ENCODE results near the gene TMEM100. TPM values are rescaled to one million over a fixed set of nuclear protein-coding genes. Genes with fewer than 3 reads are reported as not detected.
A peak's percentile ranks its signal among the peaks of the same experiment; 100 is the strongest.

TMEM100 gene
- total RNA-seq, 1 donor: 0.36 TPM

GRCh38 chr17:55708175-55708974 is 14.3 kb downstream of the TMEM100 start:
- H3K9me3 ChIP-seq (ENCODE audit: low read depth, low read length): no peaks in the 10 kb centered on the region
- no peak for TF ChIP-seq CTCF (IDR thresholded peaks at IDR 0.05; ENCODE audit: extremely low read depth, low read depth, low read length)
- DNase-seq (ENCODE audit: insufficient read length, low spot score, missing footprints): no peak
- H3K4me3 ChIP-seq (ENCODE audit: insufficient read depth, low read length): no peak overlapping the region
- no peaks in the 10 kb centered on the region for H4K20me1 ChIP-seq (ENCODE audit: insufficient read depth, low read length)
- H3K36me3 ChIP-seq (ENCODE audit: insufficient read depth, low read length): no peaks in the 10 kb centered on the region
- H2AFZ ChIP-seq (ENCODE audit: low read length): no peak overlapping the region
- peaks cover 3% of the 10 kb centered on the region for H3K4me1 ChIP-seq (ENCODE audit: insufficient read depth, low read length)
- no peak overlapping the region for H3K27ac ChIP-seq (ENCODE audit: low read depth, low read length)
- H3K4me2 ChIP-seq (ENCODE audit: insufficient read depth, low read length): peak overlapping the region; percentile 11
- no peaks in the 10 kb centered on the region for H3K79me2 ChIP-seq (ENCODE audit: insufficient read depth, low read length)
- no peaks in the 10 kb centered on the region for H3K27me3 ChIP-seq (ENCODE audit: insufficient read depth, low read length)

- TF ChIP-seq CTCF (IDR thresholded peaks at IDR 0.05; ENCODE audit: extremely low read depth, low read depth, low read length): no peak
- Histone ChIP-seq H3K4me1 (ENCODE audit: insufficient read depth, low read length) (peaks cover 3% of the 10 kb centered on the region), H3K4me2 (ENCODE audit: insufficient read depth, low read length) (no peak overlapping the region), H3K79me2 (ENCODE audit: insufficient read depth, low read length) (no peaks in the 10 kb centered on the region), H2AFZ (ENCODE audit: low read length) (no peak overlapping the region), H3K36me3 (ENCODE audit: insufficient read depth, low read length) (no peaks in the 10 kb centered on the region), H3K9me3 (ENCODE audit: low read depth, low read length) (no peaks in the 10 kb centered on the region), H4K20me1 (ENCODE audit: insufficient read depth, low read length) (no peaks in the 10 kb centered on the region), H3K4me3 (ENCODE audit: insufficient read depth, low read length) (no peak overlapping the region), H3K27me3 (ENCODE audit: insufficient read depth, low read length) (no peaks in the 10 kb centered on the region), H3K27ac (ENCODE audit: low read depth, low read length) (no peak overlapping the region)
- no peak for DNase-seq (ENCODE audit: insufficient read length, low spot score, missing footprints)
These were observed 15.6 kb downstream of the TMEM100 start for GRCh38 chr17:55706808-55707773.

- Histone ChIP-seq H3K79me2 (ENCODE audit: insufficient read depth, low read length) (no peaks in the 10 kb centered on the region), H3K4me1 (ENCODE audit: insufficient read depth, low read length) (peaks cover 3% of the 10 kb centered on the region), H3K9me3 (ENCODE audit: low read depth, low read length) (no peaks in the 10 kb centered on the region), H3K4me3 (ENCODE audit: insufficient read depth, low read length) (no peak overlapping the region), H4K20me1 (ENCODE audit: insufficient read depth, low read length) (no peaks in the 10 kb centered on the region), H3K4me2 (ENCODE audit: insufficient read depth, low read length) (no peak overlapping the region), H3K27me3 (ENCODE audit: insufficient read depth, low read length) (no peaks in the 10 kb centered on the region), H3K36me3 (ENCODE audit: insufficient read depth, low read length) (no peaks in the 10 kb centered on the region), H2AFZ (ENCODE audit: low read length) (no peak overlapping the region), H3K27ac (ENCODE audit: low read depth, low read length) (no peak overlapping the region)
- DNase-seq (ENCODE audit: insufficient read length, low spot score, missing footprints): no peak
- no peak for TF ChIP-seq CTCF (IDR thresholded peaks at IDR 0.05; ENCODE audit: extremely low read depth, low read depth, low read length)
These were observed 16.8 kb downstream of the TMEM100 start for GRCh38 chr17:55705847-55706246.

- no peaks in the 10 kb centered on the region for H3K9me3 ChIP-seq (ENCODE audit: low read depth, low read length)
- no peak overlapping the region for H3K4me2 ChIP-seq (ENCODE audit: insufficient read depth, low read length)
- H4K20me1 ChIP-seq (ENCODE audit: insufficient read depth, low read length): no peaks in the 10 kb centered on the region
- H3K27ac ChIP-seq (ENCODE audit: low read depth, low read length): no peak overlapping the region
- TF ChIP-seq CTCF (IDR thresholded peaks at IDR 0.05; ENCODE audit: extremely low read depth, low read depth, low read length): no peak
- no peak for DNase-seq (ENCODE audit: insufficient read length, low spot score, missing footprints)
- H3K4me3 ChIP-seq (ENCODE audit: insufficient read depth, low read length): no peak overlapping the region
- no peaks in the 10 kb centered on the region for H3K27me3 ChIP-seq (ENCODE audit: insufficient read depth, low read length)
- H3K4me1 ChIP-seq (ENCODE audit: insufficient read depth, low read length): no peaks in the 10 kb centered on the region
- H3K79me2 ChIP-seq (ENCODE audit: insufficient read depth, low read length): no peaks in the 10 kb centered on the region
- no peaks in the 10 kb centered on the region for H3K36me3 ChIP-seq (ENCODE audit: insufficient read depth, low read length)
- no peak overlapping the region for H2AFZ ChIP-seq (ENCODE audit: low read length)
These were observed 18.3 kb downstream of the TMEM100 start for GRCh38 chr17:55704401-55704800.

All from osteoblast (primary cell).